Measurements from ENCODE around the gene USP46.

DNA sequence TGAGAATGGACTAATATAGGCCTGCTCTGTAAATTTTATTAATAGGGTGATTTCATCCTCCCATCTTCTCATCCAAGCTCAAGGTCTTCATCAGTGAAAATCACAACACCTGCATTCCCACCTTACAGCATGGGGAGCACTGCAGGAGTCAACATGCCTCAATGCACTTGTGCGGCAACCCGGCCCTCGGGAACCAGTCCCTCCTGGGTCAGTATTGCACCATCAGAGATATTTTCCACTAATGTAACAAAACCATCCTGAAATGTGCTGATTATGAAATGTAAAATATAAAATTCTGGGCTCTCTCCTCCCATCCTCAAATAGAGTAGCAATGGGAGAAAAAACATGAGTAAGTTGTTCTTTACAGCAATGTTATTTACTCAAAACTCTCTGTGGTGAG is 13.0 kb downstream of the USP46 start:
- TF ChIP-seq, protein P1, sequence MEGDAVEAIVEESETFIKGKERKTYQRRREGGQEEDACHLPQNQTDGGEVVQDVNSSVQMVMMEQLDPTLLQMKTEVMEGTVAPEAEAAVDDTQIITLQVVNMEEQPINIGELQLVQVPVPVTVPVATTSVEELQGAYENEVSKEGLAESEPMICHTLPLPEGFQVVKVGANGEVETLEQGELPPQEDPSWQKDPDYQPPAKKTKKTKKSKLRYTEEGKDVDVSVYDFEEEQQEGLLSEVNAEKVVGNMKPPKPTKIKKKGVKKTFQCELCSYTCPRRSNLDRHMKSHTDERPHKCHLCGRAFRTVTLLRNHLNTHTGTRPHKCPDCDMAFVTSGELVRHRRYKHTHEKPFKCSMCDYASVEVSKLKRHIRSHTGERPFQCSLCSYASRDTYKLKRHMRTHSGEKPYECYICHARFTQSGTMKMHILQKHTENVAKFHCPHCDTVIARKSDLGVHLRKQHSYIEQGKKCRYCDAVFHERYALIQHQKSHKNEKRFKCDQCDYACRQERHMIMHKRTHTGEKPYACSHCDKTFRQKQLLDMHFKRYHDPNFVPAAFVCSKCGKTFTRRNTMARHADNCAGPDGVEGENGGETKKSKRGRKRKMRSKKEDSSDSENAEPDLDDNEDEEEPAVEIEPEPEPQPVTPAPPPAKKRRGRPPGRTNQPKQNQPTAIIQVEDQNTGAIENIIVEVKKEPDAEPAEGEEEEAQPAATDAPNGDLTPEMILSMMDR (IDR thresholded peaks at IDR 0.05; ENCODE audit: poor library complexity): no peak
- TF ChIP-seq EZH2 (IDR thresholded peaks at IDR 0.05; ENCODE audit: borderline replicate concordance) (no peak), EZH2phosphoT487 (IDR thresholded peaks at IDR 0.05; ENCODE audit: low read depth, severe bottlenecking, unreplicated experiment) (no peak)

Data from hepatocyte (in vitro differentiated cells).